HuH-7 (cell line): Measurements from ENCODE around the gene PSEN1.

ENCODE experiments used
- DNase-seq: peaks from one replicate; pipeline ENCODE4 v3.0.0; 2011; ENCODE audit warnings: low spot score

Gene PSEN1

DNA sequence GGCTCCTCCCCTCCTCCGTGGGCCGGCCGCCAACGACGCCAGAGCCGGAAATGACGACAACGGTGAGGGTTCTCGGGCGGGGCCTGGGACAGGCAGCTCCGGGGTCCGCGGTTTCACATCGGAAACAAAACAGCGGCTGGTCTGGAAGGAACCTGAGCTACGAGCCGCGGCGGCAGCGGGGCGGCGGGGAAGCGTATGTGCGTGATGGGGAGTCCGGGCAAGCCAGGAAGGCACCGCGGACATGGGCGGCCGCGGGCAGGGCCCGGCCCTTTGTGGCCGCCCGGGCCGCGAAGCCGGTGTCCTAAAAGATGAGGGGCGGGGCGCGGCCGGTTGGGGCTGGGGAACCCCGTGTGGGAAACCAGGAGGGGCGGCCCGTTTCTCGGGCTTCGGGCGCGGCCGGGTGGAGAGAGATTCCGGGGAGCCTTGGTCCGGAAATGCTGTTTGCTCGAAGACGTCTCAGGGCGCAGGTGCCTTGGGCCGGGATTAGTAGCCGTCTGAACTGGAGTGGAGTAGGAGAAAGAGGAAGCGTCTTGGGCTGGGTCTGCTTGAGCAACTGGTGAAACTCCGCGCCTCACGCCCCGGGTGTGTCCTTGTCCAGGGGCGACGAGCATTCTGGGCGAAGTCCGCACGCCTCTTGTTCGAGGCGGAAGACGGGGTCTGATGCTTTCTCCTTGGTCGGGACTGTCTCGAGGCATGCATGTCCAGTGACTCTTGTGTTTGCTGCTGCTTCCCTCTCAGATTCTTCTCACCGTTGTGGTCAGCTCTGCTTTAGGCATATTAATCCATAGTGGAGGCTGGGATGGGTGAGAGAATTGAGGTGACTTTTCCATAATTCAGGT, at the start of gene PSEN1:
TSS of gene PSEN1 (plus strand) at position 121 of the 839 bp plus-strand sequence. CDS start 11,513 bp downstream, outside the sequence.
- peak; percentile 88 for DNase-seq

GRCh38 chr14:73091044-73091443, 45.3 kb upstream of the PSEN1 start:
- no peak for DNase-seq

- no peak for DNase-seq
Observed at GRCh38 chr14:73097421-73097820, 38.9 kb upstream of the PSEN1 start.

- DNase-seq: no peak
Observed at GRCh38 chr14:73100334-73100733, 36.0 kb upstream of the PSEN1 start.

DNA sequence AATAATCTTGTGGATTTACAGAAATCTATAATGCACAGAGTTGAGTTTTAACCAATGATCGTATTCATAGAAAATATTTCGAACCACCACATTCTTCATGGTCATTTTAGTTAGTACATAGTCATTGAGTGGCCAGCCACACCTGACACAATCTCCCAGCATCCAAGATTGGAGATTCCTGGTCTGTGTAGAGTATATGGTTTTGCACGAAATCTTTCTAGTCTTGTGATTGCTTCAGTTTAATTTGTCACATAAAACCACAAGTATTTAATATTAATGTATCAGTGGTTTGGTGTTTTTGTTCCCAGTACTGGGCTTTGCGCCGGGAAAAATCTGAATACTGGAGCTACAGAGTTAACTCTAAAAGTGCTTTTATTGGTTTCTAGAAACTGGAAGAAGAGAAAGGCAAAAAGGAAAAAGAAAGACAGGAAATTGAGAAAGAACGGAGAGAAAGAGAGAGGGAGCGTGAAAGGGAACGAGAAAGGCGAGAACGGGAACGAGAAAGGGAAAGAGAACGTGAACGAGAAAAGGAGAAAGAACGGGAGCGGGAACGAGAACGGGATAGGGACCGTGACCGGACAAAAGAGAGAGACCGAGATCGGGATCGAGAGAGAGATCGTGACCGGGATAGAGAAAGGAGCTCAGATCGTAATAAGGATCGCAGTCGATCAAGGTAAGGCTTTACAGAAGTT, 33.4 kb upstream of the PSEN1 start:
- DNase-seq: no peak

DNA sequence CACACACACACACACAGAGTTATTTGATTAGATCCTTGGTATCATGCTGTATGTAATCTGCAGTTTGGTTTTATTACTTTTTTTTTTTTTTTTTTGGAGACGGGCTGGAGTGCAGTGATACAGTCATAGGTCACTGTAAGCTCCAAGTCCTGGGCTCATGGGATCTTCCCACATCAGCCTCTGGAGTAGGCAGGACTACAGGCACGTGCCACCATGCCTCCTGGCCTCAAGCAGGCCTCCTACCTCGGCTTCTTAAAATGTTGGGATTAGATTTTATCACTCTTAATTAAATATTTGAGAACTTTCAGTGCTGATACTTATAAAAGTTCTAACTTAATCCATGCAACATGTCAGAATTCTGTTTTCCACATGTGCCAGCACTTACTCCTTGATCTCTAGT, 31.3 kb upstream of the PSEN1 start:
- DNase-seq: no peak

DNA sequence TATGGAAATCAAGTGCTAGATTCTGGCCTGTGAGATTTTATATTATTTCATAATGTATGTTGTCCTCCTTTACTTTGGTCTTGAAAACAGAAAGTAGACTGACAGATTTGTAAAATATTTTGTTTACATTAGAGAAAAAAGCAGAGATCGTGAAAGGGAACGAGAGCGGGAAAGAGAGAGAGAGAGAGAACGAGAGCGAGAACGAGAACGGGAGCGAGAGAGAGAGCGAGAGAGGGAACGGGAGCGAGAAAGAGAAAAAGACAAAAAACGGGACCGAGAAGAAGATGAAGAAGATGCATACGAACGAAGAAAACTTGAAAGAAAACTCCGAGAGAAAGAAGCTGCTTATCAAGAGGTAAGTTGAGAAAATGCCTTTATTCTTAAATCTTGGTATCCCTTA, 30.6 kb upstream of the PSEN1 start:
- no peak for DNase-seq

- DNase-seq: no peak
Observed at GRCh38 chr14:73116079-73116665, 20.1 kb upstream of the PSEN1 start.

DNA sequence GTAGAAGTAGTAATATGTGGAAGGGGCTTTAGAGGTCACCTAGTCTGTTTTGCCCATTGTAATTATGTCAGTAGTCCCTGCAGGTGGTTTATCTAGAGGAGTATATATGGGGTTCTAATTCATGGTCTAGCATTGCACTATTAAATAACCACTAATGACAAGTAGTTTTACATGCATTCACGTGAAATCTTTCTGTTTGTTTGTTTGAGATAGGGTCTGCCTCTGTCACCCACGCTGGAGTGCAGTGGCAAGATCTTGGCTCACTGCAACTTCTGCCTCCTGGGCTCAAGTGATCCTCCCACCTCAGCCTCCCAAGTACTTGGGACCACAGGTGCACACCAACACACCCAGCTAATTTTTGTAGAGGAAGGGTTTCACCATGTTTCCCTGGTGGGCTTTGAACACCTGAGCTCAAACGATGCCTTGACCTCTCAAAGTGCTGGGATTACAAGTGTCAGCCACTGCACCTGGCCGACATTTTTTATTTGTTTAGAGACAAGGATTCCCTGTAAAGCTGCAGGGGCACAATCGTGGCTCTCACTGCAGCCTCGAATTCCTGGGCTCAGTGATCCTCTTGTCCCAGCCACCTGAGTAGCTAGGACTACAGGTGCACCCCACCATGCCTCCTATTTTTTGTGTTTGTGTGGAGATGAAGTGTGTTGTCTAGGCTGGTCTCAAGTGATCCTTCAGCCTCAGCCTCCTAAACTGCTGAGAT, 12.0 kb upstream of the PSEN1 start:
- no peak for DNase-seq

GRCh38 chr14:73125169-73125588, 11.1 kb upstream of the PSEN1 start:
- no peak for DNase-seq

DNA sequence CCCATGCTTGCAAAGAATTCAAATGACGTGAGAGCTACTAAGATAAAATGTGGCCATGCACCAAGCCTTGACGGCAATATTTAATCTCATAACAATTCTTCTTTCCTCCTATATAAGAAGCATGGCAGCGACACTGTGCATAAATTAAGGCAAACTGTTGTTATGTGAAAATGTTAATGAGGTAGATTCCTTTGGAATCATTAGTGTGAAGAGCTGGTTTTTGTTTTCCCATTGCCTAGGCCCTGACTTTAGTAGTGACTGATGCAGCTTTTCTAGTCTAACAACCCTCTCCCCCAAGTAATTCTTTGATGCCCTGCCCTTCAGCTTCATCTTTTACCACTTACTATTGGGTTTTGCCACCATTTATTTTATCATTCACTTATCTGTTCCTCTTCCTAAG, 10.6 kb upstream of the PSEN1 start:
- DNase-seq: no peak

GRCh38 chr14:73133795-73134194, 2.5 kb upstream of the PSEN1 start:
- DNase-seq: no peak

GRCh38 chr14:73136085-73136386, 271 bp upstream of the PSEN1 start:
- DNase-seq: no peak

- DNase-seq: no peak
Observed at GRCh38 chr14:73140811-73141323, 4.6 kb downstream of the PSEN1 start.

DNA sequence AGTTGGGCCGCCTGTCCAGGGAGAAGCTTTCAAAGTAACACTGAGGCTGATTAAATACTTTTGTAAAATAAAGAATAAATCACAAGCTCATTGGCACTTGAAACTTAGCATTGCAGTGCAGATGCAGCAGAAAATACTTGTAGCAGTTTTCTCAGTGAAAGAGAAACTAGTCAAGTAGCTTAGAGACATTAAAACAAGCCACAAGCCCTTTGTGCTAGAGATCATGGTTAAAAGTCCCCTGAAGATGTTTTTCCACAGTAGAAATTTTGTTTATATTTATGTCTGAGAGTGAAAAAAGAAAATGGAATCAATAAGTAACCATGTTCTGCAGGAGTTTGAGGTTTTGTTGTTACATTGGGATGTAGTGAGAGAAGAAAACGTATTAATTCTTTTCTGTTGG, 5.9 kb downstream of the PSEN1 start:
- DNase-seq: no peak

- DNase-seq: no peak
Observed at GRCh38 chr14:73143003-73143402, 6.7 kb downstream of the PSEN1 start.

GRCh38 chr14:73143617-73144016, 7.3 kb downstream of the PSEN1 start:
- no peak for DNase-seq

- no peak for DNase-seq
Observed at GRCh38 chr14:73145371-73145770, 9.1 kb downstream of the PSEN1 start.

DNA sequence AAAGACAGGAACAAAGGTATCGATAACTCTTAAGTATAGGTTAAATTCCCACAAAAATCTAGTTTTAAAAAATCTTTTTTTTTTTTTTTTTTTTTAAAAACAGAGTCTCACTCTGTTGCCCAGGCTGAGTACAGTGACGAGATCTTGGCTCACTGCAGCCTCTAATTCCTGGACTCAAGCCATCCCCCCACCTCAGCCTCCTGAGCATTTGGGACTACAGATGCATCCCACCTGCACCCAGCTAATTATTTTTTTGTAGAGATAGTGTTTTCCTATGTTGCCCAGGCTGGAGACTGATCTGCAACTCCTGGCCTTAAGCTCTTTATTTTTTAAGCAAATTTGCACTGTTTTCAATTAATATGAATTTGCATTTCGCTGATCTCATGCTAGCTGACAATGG, 9.8 kb downstream of the PSEN1 start:
- no peak for DNase-seq

DNA sequence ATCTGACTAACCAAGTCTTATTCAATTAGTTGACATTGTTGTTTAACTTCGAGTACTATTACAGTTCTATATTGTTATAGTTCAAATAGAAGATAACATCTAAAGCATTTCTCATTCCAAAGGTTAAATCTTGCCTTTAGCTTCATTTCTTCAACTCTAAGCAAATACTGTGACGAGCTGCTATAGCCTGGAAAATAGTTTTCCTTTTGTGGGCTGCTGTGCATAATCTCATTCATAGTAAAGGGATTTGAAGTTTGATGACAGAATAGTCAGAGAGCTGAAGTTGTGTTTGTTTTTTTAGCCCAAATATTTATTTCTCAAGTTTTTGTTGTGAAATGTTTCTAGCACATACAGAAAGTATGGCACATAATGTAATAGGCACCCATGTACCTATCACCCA, 13.4 kb downstream of the PSEN1 start:
- no peak for DNase-seq

DNA sequence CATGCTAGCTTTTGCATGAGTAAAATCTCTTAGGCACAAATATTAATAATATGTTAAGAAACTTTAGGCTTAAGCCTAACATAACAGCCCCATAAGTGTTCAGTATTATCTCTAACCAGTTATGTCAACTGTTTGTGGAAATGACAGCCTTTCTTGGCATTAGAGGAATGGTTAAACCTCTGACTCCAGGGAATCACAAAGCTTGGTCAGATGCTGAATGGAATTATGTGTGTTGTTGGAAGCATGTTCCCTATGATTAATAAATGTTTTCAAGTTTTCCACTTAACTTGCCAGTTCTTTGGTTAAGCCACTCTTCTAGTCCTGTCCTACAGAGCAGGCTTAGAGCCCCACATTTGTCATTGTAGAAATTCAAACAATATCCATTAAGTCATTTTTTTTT, 17.0 kb downstream of the PSEN1 start:
- no peak for DNase-seq

- DNase-seq: no peak
Observed at GRCh38 chr14:73162251-73162650, 25.9 kb downstream of the PSEN1 start.
